ENCODE data around the gene PRDM12.
A peak's percentile ranks its signal among the peaks of the same experiment; 100 is the strongest.

Gene PRDM12

GRCh38 chr9:130636648-130637020 lies 27.8 kb upstream of the PRDM12 start:
- DNase-seq: no peak

GRCh38 chr9:130638284-130639123 lies 25.9 kb upstream of the PRDM12 start:
- DNase-seq: no peak

DNA sequence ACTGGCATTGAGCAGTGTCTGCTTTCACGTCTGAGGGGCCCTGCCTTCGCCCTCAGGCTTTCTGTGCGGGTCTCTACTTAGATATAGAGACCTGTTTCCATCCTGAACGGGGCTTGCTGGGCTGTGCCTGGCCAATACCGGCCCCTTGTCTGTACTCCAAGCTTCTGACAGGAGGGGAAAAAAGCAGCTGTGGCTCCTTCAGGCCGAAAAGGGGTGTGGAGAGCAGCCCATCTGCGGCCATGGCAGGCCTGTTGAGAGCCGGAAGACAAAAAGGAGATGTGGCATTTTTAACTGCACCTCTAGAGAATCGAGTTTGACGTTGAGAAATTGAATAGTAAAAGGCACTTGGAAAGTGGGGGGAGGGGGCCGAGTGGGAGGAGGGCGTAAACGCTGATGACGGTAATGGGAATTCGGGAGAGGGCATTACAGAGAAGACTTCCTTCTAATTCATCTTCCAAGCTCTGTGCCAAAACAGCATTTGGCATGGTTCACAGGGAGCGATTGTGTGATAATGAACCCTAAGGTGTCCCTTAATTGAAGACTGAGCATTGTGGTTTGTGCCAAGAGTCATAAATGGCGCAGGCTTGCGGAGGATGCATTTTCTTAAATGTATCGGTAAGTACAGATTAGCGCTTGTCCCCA lies 25.1 kb upstream of the PRDM12 start:
- DNase-seq: no peak

- DNase-seq: no peak
These were observed 24.4 kb upstream of the PRDM12 start for GRCh38 chr9:130639866-130640555.

GRCh38 chr9:130640681-130641080 lies 23.7 kb upstream of the PRDM12 start:
- DNase-seq: no peak

DNA sequence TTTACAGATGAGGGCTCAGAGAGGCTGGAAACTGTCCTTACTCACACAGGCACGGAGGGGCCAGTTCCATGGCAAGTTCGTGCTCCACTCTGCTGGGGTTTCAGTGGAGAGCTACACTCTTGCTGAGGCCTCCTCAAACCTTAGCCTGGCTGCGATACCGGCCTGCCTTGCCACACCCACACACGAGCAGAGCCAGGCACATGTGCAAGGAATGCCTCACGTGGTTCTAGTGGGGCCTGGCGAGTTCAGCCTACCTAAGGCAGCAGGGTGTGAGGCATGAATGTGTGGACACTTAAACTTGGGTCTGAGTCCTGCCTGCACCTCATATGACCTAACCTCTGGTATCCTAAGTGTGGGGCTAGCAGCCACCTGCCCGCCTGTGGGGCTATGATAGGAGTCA lies 21.5 kb upstream of the PRDM12 start:
- no peak for DNase-seq

DNA sequence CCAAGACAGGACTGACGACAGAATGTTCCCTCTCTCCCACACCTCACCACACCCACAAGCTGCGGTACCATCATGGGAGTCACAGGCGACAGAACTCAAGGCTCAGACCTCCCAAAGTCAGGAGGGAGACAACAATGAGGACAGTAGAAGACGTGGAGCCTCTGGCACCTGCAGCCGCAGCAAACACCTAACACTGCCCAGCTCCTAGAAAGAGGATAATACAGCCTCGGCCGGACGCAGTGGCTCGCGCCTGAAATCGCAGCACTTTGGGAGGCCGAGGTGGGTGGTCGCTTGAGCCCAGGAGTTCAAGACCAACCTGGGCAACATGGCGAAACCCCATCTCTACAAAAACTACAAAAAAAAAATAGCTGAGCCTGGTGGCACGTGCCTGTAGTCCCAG lies 13.2 kb upstream of the PRDM12 start:
- DNase-seq: no peak

- DNase-seq: no peak
These were observed 12.6 kb upstream of the PRDM12 start for GRCh38 chr9:130651752-130652151.

- DNase-seq: no peak
These were observed 9.5 kb upstream of the PRDM12 start for GRCh38 chr9:130654879-130655278.

- DNase-seq: no peak
These were observed 5.3 kb upstream of the PRDM12 start for GRCh38 chr9:130658893-130659698.

- no peak for DNase-seq
These were observed 4.6 kb upstream of the PRDM12 start for GRCh38 chr9:130659699-130660248.

DNA sequence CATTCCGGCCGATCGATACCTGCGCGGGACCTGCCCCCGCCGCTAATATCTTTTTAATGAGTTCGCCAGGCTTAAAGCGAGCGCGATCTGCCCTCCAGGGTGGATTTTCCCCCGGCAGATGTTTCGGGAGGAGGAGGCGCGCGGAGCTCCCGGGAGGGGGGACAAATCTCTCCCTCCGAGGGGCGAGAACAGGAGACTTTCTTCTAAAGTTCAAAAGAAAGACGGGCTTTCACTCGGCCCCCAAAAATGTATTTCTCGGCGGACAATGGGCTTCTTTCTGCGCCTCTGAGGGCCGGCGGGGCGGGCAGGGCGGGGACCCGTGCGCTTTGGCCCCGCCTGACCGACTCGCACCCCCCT lies 4.1 kb upstream of the PRDM12 start:
- no peak for DNase-seq

DNA sequence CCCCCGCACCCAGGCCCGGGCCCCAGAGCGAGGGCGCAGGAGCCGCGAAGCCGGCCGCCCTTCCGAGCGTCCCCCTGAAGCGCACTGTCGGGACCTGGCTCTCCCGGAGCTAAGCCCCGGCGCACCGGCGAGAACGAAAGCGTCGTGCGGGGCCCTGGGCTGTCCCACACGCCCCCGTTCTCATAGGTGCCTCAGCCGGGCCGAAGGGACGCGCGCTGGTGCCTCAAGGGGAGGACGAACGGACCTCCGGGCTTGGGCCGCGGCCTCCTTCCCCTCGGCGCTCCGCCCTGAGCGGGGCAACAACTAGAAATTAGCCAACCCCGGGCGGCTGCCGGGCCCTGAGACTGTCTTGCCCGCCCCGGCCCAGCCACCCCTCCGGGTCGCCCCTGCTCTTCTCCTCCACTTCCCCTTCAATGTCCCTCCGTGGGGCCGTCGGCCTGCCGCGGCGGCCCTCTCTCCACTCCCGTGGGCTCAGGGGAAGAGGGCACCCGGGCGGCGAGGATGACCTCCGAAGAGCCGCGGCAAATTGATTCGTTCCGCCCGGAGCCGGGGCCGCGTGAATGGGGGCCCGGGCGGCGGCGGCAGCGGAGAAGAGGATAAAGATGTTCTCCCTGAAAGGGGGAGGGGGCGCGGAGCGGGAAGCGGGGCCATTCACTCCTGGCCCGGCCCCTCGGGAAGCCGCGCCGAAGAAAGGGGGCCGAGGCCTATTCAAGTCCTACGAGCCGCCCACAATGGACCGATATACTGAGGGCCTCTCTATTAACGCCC lies 3.5 kb upstream of the PRDM12 start:
- no peak for DNase-seq

GRCh38 chr9:130661451-130662098 lies 2.8 kb upstream of the PRDM12 start:
- DNase-seq: no peak

GRCh38 chr9:130662099-130662969 lies 2.1 kb upstream of the PRDM12 start:
- no peak for DNase-seq

GRCh38 chr9:130662970-130663257 lies 1.5 kb upstream of the PRDM12 start:
- no peak for DNase-seq

GRCh38 chr9:130663258-130663976 lies 977 bp upstream of the PRDM12 start:
- peak; percentile 22 for DNase-seq

DNA sequence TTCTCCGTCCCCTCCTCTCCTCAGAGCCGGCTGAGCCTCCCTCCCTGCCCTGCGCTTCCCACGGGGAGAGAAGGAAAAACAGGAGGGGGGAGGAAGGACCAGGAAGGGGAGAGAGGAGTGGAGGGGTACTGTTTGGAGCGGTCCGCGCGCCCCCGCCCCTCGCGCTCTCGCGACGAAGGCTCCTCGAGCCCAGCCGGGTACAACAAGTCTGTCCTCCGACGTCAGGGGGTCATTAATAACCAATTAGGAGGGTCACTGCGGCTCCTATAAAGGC lies 480 bp upstream of the PRDM12 start:
- no peak for DNase-seq

DNA sequence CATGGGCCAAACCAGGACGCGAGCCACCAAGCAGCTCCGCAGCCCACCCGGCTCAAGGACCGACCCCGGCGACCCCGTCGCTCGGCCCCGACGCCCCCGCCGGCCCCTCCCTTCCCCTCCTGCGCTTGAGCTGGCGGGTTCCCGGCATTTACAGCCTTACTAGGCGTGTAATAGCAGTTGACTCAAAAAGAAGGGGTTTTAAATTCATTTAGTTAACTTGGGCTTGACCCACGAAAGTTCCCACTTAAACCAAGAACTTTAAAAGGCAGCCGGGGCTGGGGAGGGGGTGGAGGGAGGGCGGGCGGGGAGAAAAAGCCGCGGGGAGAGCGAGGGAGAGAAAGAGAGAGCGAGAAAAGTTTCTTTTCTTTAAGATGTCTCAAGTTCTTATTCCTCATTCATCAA lies 636 bp downstream of the PRDM12 start:
- no peak for DNase-seq
